Thymus (tissue), 11 donors: Measurements from ENCODE around the gene TMEM37. TPM values are rescaled to one million over a fixed set of nuclear protein-coding genes. Genes with fewer than 3 reads are reported as not detected.

Experiments used
- DNase-seq, 9 donors: peaks; one replicate each; pipeline ENCODE4 v3.0.0-alpha.2; 2013; ENCODE audit warnings: low spot score in 9 of 9, low read depth in 6 of 9, missing footprints in 1 of 9
- H3K27ac ChIP-seq, 2 donors: one replicate each; pipeline ENCODE4 v1.5.1; 2013; ENCODE audit warnings: control low read depth in 1 of 2, low read depth in 1 of 2, low read length in 1 of 2, mild to moderate bottlenecking in 1 of 2, moderate library complexity in 1 of 2
- H3K27me3 ChIP-seq, 2 donors: one replicate each; pipeline ENCODE4 v1.5.1; 2013; ENCODE audit warnings: low read length in 1 of 2; ENCODE audit not compliant: control insufficient read depth in 2 of 2, insufficient read depth in 1 of 2
- H3K36me3 ChIP-seq, 2 donors: one replicate each; pipeline ENCODE4 v1.5.1; 2013; ENCODE audit warnings: low read length in 1 of 2, mild to moderate bottlenecking in 1 of 2, moderate library complexity in 1 of 2; ENCODE audit not compliant: control insufficient read depth in 2 of 2, insufficient read depth in 2 of 2
- H3K4me1 ChIP-seq, 2 donors: one replicate each; pipeline ENCODE4 v1.5.1; 2013; ENCODE audit warnings: low read length in 2 of 2; ENCODE audit not compliant: control insufficient read depth in 2 of 2, insufficient read depth in 2 of 2
- H3K4me3 ChIP-seq, 2 donors: one replicate each; pipeline ENCODE4 v1.5.1; 2013; ENCODE audit warnings: low read length in 2 of 2, control low read depth in 1 of 2, mild to moderate bottlenecking in 1 of 2
- H3K9me3 ChIP-seq, 2 donors: one replicate each; pipeline ENCODE4 v1.5.1; 2013; ENCODE audit warnings: low read length in 1 of 2, mild to moderate bottlenecking in 1 of 2; ENCODE audit not compliant: control insufficient read depth in 2 of 2, insufficient read depth in 1 of 2
- WGBS: extraction: QIAGEN DNeasy Blood & Tissue Kit; methylation state at CpG from one replicate; pipeline ENCODE4 v1.1.7; 2013; 5-methylcytosine and 5-hydroxymethylcytosine counted together
- polyA plus RNA-seq: library from polyadenylated mRNA; stranded (reverse); fragments of 200-250 nt; gene quantifications from one replicate; pipeline ENCODE4 v1.2.3, GENCODE V29; 2013
- total RNA-seq: library from RNA; stranded (reverse); fragments of 120-200 nt; gene quantifications from one replicate; pipeline ENCODE4 v1.2.4, GENCODE V29; 2013
- donor health status: healthy.

TMEM37 gene
- total and polyA plus RNA-seq, 2 donors, result 0.52 to 4.9 TPM

DNA sequence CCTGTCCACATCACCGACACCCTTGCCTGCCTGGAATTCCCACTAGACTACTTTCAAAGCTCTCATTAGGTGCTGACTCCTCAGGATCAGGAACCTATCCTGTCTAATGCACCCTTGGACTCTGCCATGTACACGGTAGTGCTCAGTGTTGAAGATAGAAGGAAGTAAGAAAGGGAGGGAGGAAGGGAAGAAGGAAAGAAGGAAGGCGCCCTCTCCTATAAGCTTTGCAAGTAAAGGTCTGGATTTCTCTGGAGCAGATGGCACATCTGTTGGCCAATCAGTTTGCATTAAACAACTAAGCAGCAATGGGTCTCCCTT lies 47.3 kb downstream of the TMEM37 start:
- WGBS, result 97% methylated on average over 3 of the region's 3 CpGs

DNA sequence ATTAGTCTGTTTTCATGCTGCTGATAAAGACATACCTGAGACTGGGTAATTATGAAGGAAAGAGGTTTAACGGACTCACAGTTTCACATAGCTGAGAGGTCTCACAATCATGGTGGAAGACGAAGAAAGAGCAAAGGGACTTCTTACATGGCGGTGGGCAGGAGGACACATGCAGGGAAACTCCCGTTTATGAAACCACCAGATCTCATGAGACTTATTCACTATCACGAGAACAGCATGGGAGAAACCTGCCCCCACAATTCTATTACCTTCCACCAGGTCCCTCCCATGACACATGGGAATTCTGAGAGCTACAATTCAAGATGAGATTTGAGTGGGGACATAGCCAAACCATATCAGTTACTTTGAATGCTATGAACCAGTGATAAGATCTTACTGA lies 48.5 kb downstream of the TMEM37 start:
- Histone ChIP-seq H3K27me3 (no peaks in the 10 kb centered on the region), H3K9me3 (peaks cover 0 to 6% of the 10 kb centered on the region in 2 donors), H3K36me3 (no peaks in the 10 kb centered on the region), H3K4me1 (peaks cover 0 to 2% of the 10 kb centered on the region in 2 donors), H3K4me3 (no peak overlapping the region), H3K27ac (no peak overlapping the region)
- WGBS, result 95% methylated on average over 5 of the region's 5 CpGs
- DNase-seq, result no peak

More for the DNA sequence above, 47.3 kb downstream of the TMEM37 start:
- H3K4me3 ChIP-seq, result no peak overlapping the region
- peaks cover 0 to 2% of the 10 kb centered on the region in 2 donors for H3K4me1 ChIP-seq
- DNase-seq, result no peak
- H3K27ac ChIP-seq, result no peak overlapping the region
- H3K27me3 ChIP-seq, result no peaks in the 10 kb centered on the region
- peaks cover 0 to 6% of the 10 kb centered on the region in 2 donors for H3K9me3 ChIP-seq
- H3K36me3 ChIP-seq, result no peaks in the 10 kb centered on the region

DNA sequence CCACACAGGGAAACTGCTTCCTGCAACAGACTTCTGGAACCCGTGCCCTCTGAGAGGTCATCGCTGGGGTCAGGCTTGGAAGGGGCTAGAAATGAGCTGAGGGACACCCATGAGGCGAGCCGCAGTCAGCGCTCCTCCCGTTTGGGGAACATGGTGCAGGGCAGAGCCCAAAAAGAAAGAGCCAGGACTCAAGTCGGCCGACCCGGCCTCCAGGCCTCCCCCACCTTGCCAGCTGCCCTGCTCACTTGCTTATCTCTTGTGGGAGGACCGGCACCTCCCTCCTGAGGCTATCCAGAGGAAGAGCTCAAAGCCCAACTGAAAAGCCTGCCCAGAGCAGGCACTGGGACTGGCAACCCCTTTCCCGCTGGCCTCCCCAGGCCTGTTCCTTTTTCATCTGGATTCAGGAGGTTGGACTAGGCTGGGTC lies 49.1 kb downstream of the TMEM37 start:
- DNase-seq, result no peak
- Histone ChIP-seq H3K36me3 (no peaks in the 10 kb centered on the region), H3K27me3 (no peaks in the 10 kb centered on the region), H3K9me3 (peaks cover 0 to 6% of the 10 kb centered on the region in 2 donors), H3K4me3 (no peak overlapping the region), H3K27ac (no peak overlapping the region), H3K4me1 (peaks cover 0 to 2% of the 10 kb centered on the region in 2 donors)
- 97% methylated on average over 11 of the region's 11 CpGs for WGBS

DNA sequence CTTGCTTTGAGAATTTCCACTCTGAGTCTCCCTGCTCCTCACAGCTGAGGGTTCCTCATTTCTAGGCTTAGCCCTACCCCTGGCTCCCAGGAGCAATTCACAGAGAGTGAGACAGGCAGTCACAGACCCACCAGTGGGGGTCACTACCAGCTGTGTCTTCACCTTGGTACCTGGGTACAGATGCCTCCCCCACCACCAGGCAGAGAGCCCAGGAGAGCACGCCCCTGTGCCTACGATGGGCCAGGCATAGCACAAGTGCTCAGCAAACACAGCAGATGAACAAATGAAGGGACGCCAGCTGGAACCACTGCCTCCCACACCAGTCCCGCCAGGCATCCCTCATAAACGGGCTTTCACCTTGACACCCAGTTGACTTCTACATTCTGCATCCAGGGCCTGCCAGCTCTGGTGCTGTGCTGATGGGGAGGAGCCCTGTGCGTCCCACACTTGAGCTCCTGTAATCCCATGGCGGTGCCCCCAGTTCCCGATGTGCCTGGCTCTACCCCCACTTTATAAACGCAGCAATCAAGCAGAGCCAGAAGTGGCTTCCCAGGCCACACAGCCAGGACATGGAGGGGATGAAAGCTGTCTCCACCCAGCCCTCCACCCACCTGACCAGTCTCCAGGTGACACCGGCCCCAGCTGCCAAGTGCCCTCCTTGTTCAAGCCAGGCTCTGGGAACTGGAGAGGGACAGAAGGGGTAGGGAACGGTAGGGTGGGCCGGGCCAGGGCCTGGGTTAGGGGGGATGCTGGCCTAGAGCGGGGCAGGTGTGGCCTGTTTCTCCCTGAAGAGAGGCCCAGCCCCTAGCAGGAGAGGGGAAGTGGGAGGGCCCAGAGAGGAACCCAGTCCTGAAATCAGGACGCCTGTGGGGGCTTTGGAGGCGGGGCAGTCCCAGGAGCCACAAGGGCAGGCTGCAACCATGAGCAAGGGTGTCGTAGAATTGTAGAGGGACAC lies 50.1 kb downstream of the TMEM37 start:
- no peaks in the 10 kb centered on the region for H3K4me1 ChIP-seq
- H3K27ac ChIP-seq, result no peak overlapping the region
- WGBS, result 85% methylated on average over 16 of the region's 16 CpGs
- DNase-seq, result no peak
- H3K27me3 ChIP-seq, result no peaks in the 10 kb centered on the region
- no peaks in the 10 kb centered on the region for H3K36me3 ChIP-seq
- H3K9me3 ChIP-seq, result peaks cover 0 to 4% of the 10 kb centered on the region in 2 donors
- no peak overlapping the region for H3K4me3 ChIP-seq

DNA sequence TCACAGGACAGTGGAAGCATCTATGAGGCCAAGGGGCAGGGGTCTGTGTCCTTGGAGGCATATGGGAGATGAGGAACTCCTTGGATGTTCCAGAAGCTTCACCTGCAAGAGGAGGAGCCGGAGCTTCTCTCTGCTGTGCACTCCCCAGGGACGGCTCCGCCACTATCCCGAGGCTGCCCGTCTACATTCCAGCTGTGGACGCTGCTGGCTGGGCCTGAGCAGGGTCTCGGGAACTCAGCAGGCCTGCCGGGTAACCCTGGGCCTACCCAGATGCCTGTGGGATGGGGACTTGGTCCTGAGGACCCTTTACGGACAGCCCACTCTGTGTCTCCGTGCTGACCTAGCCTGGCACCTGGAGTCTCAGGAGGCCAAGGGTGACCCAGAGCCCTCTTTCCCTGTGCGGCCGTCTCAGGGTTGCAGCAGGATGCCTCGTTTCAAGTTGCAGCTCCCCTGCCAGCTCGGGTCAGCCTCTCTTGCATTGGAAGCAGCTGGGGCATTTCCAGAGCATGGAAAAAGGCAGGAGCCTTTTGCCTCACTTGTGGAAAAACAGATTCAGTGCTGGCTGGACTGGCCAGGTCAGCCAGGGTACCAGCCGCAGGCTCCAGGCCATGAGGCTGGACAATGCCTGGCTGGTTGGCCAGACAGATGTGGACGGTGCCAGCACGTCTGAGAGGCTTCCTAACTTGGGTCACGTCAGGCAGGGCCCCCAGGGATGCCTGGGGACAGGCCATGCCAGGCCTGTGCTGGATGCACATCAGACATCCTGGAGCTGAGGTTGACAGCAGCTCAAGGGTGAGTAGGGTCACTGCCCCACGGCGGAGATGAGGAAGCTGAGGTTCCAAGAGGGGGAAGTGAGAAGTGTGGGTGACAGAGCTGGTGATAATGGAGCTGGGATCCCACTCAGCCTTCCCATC lies 51.1 kb downstream of the TMEM37 start:
- no peak overlapping the region for H3K27ac ChIP-seq
- 86% methylated on average over 20 of the region's 20 CpGs for WGBS
- H3K27me3 ChIP-seq, result no peaks in the 10 kb centered on the region
- H3K36me3 ChIP-seq, result no peaks in the 10 kb centered on the region
- DNase-seq, result no peak
- H3K4me3 ChIP-seq, result no peak overlapping the region
- peaks cover 0 to 2% of the 10 kb centered on the region in 2 donors for H3K4me1 ChIP-seq
- no peaks in the 10 kb centered on the region for H3K9me3 ChIP-seq

DNA sequence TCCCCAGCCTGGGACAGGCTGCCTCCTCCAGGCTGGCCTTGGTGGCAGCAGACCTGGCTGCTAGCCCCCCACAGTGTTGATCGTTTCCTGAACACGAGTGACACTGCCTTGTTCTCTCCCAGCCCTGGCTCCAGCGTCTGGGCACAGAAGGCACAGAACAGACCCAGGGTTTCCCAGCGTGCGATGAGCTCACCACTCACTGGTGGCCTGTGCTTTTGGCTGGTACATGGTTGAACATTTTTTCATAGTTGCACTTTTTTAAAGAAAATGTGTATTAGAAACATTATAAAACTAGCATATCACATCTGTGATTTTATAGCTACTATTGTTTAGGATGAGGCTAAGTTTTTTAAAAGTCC lies 51.7 kb downstream of the TMEM37 start:
- peaks cover 0 to 2% of the 10 kb centered on the region in 2 donors for H3K4me1 ChIP-seq
- H3K27me3 ChIP-seq, result no peaks in the 10 kb centered on the region
- no peak overlapping the region for H3K27ac ChIP-seq
- WGBS, result 84% methylated on average over 5 of the region's 5 CpGs
- H3K36me3 ChIP-seq, result no peaks in the 10 kb centered on the region
- no peak overlapping the region for H3K4me3 ChIP-seq
- no peak for DNase-seq
- H3K9me3 ChIP-seq, result no peaks in the 10 kb centered on the region

DNA sequence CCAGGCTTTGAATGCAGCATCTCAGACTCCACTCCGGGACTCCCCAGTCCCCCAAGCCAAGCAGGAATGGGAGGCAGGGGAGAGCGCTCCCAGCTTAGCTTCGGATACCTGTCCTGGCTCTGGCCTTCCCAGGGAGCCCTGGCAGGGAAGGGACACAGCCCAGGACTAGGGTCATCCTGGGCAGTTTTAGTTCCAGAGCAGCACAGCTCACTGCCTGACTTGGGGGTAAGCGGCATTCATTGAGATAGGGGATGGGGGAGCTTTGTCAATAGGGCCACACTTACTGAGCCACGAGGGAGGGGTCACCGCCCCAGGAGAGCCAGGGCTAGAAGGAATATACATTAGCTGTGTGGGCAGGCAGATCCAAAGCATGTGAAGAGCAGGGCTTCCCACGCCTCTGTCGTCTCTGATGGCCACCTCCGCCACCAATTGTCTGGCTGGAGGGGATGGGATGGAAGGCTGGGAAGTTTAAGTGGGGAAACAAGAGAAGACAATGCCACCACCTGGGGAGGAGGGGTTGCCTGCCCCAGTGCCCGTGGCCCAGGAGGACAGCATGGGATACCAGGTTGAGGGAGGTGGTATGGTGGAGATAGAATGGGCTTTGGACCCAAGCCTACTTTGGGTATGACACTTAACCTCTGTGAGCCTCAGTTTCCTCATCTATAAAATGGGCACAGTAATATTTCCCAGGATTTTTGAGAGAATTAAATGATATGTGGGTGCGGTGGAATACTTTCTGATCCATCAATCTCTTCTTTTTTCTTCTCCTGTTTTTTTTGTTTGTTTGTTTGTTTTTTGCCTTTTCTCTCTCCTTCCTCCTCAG lies 52.5 kb downstream of the TMEM37 start:
- Histone ChIP-seq H3K27me3 (no peaks in the 10 kb centered on the region), H3K36me3 (no peaks in the 10 kb centered on the region), H3K4me1 (peaks cover 0 to 2% of the 10 kb centered on the region in 2 donors), H3K4me3 (no peak overlapping the region), H3K9me3 (no peaks in the 10 kb centered on the region), H3K27ac (no peak overlapping the region)
- no peak for DNase-seq
- WGBS, result 94% methylated on average over 11 of the region's 11 CpGs

DNA sequence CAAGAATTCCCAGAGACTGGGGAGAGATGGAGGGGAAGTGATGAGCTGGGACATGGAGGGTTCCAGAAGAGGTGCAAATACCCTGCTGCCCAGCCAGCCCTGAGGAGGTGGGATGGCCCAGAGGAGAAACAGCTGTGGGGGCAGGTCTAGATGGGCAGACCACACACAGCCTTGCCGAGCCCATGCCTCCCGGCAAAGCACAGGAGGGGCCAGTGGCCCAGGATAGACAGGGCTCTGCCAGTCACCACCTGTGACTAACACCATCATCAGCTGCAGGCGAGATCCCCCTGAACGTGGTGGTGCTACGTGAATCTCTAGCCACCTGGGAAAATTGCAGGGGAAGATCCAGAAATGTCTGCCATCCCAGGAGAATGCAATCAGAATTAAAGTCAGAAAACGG lies 53.2 kb downstream of the TMEM37 start:
- no peak overlapping the region for H3K4me3 ChIP-seq
- H3K36me3 ChIP-seq, result no peaks in the 10 kb centered on the region
- no peaks in the 10 kb centered on the region for H3K9me3 ChIP-seq
- no peak overlapping the region for H3K27ac ChIP-seq
- DNase-seq, result no peak
- no peaks in the 10 kb centered on the region for H3K27me3 ChIP-seq
- 91% methylated on average over 6 of the region's 6 CpGs for WGBS
- H3K4me1 ChIP-seq, result peaks cover 0 to 2% of the 10 kb centered on the region in 2 donors
